Stimulated activated CD8-positive, alpha-beta memory T cell treated with anti-CD3 and anti-CD28 coated beads, Interleukin-15, amount 100 ng/mL, for 4 hours (primary cell): ENCODE data around the gene HHAT.
"Not testable (repeated sequence)": the region's sequence is repeated elsewhere in the genome, so short reads cannot be mapped to it uniquely, and the experiment has no call there.

Experiments
- DNase-seq, 2 donors: peaks; one replicate each; pipeline ENCODE4 v3.0.0-alpha.2; 2020; ENCODE audit warnings: low read depth in 2 of 2

HHAT gene

GRCh38 chr1:210397252-210397651 lies 68.5 kb downstream of the HHAT start:
- no peak for DNase-seq

DNA sequence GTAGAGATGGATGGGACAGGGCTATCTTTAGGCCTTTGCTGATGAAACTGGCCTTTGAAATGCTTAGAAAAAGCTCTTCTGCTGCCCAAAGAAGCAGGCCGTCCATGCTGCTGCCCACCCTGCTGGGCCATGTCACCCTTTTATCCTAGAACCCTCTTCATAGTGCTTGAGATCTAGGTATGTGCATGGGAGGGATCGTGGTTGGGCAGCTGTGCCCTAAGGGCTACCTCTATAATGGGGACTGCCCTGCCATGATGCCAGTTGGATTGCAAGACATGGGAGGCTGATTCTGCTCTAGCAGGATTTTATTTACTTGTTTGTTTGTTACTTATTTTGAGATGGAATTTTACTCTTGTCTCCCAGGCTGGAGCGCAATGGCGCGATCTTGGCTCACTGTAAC lies 69.0 kb downstream of the HHAT start:
- DNase-seq = no peak

DNA sequence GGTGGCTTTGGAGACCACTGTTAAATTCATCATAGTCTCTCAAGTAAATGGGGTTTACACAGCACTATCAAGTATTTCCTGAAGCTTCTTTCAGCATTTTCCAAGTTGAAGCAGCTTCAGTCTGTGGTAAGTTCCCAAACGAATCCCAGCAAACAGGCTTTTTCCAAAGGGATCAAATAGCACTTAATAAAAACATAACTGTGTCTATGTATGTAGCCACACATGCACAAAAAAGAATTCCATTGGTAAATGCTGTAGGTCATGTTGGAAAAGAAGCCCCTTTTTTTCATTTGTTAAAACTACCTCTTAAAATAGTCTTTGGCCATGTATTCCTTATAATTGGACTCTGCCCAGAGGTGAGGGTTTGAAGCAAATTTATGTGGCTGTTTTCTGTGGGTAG lies 69.8 kb downstream of the HHAT start:
- no peak for DNase-seq

DNA sequence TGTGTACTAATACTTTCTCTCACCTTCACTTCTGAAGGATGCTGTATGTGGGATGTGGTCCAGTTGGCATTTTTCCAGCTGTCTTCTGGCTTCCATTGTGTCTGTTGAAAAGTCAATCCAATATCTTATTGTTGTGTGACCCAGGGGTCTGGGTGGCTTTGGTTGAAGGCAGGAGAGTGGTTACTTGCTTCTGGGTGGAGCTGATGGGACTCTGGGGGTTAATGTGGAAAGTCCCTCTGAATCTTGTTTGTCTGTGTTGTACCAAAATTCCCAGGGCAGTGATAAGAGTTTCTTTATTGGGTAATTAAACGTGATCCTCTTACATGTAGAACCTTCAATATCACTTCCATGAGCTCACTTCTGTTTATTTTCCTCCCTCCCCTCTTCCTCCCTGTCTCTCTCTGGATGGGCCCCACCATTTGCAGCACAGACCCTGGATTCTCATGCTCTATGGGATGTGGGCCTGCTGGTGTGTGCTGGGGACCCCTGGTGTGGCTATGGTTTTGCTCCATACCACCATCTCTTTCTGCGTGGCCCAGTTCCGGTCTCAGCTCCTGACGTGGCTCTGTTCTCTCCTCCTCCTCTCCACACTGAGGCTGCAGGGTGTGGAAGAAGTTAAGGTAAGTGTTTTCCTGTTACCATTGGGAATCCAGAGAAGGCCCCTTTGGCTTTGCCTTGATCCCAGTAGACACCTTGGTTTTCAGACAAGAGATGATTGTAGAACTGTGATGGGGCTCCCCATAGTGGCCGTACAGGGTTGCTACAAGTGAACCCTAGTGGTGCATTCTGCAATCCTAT lies 71.5 kb downstream of the HHAT start:
- no peak for DNase-seq

GRCh38 chr1:210402560-210402959 lies 73.9 kb downstream of the HHAT start:
- no peak for DNase-seq

- DNase-seq = no peak
Observed at GRCh38 chr1:210405316-210405715, 76.6 kb downstream of the HHAT start.

- not testable (repeated sequence) for DNase-seq
Observed at GRCh38 chr1:210406341-210406740, 77.6 kb downstream of the HHAT start.

DNA sequence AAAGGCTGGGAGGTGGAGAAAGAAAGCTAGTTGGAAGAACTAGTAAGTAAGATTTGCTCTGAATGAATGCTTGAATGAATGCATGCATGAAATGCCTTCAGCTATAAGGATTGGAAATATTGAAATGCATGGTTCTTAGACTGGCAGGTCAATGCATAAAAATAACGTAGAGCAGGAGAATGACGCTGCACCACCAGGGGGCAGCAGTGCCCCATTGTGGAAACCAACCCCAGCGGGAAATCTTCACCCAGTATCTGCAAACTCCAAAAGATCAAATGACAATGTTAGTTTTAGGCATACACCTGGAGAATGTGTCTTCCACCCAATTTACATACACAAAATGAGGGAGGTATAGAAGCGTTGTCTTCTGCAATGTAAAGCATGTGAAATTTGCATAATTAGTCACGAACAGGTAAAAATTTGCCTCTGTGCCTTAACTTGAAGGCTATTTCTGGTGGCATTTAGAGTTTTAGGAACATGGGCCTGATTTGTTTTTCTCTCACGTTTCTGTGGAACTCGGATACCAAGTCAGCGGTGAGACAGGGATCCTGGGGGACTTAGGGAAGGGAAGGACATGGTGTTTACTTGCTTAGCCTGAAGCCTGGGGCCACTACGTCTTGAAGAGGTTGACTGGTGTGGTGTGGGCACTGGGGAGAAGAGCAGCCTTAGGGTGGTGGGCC lies 78.6 kb downstream of the HHAT start:
- DNase-seq = peak; percentile 26 to 28

GRCh38 chr1:210407887-210408252 lies 79.2 kb downstream of the HHAT start:
- DNase-seq = no peak

- DNase-seq = no peak
Observed at GRCh38 chr1:210412240-210412639, 83.5 kb downstream of the HHAT start.

- no peak for DNase-seq
Observed at GRCh38 chr1:210413951-210414350, 85.2 kb downstream of the HHAT start.

DNA sequence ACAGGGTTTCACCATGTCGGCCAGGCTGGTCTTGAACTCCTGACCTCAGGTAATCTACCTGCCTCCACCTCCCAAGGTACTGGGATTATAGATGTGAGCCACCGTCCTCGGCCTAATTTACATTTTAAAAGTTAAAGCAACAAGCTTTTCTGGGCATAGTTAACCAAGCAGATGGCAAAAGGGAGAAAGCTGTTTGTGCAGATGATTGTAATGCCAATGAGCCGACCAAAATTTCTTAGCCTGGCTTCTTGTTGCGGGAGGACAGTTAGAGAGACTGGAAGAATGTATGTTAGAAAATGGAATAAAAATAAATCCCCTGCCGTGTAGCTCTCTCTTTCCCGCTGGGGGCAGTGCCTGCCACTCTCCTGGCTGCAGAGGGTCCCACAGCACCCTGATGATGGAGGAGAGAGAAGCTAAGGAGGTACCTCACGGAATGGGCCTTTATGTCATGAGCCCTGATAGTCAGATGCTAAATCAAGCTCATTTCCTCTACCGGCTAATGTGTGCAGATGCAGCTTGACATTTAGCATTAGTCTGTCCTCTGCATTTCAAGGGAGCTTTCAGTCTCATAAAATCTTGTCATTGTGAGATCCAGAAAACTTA lies 87.2 kb downstream of the HHAT start:
- no peak for DNase-seq

DNA sequence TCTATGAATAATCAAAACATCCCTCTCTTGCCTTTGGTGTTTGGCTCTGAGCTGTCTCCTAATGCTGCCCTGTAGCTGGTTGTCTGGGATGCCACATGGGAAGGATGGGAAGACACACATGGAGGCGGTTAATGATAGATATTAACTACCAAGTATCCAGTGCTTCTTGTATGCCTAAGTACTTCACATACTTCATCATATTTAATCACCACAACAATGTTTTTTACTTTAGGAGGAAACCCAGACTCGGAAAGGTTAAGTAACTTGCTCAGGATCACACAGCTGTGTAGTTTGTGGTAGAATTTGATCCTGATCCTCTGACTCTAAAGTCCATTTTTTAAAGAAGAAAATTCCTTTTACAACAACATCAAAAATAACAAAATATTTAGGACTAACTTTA lies 88.0 kb downstream of the HHAT start:
- DNase-seq = no peak

- DNase-seq = no peak
Observed at GRCh38 chr1:210417881-210418280, 89.2 kb downstream of the HHAT start.

- DNase-seq = no peak
Observed at GRCh38 chr1:210418863-210419650, 90.4 kb downstream of the HHAT start.

DNA sequence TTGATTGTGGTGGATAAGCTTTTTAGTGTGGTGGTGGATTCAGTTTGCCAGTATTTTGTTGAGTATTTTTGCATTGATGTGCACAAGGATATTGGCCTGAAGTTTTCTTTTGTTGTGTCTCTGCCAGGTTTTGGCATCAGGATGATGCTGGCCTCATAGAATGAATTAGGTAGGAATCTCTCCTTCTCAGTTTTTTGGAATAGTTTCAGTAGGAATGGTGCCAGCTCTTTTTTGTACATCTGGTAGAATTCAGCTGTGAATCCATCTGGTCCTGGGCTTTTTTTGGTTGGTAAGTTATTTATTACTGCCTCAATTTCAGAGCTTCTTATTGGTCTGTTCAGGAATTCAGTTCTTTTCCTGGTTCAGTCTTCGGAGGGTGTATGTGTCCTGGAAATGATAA lies 98.0 kb downstream of the HHAT start:
- not testable (repeated sequence) for DNase-seq

GRCh38 chr1:210428696-210429095 lies 100.0 kb downstream of the HHAT start:
- no peak for DNase-seq

DNA sequence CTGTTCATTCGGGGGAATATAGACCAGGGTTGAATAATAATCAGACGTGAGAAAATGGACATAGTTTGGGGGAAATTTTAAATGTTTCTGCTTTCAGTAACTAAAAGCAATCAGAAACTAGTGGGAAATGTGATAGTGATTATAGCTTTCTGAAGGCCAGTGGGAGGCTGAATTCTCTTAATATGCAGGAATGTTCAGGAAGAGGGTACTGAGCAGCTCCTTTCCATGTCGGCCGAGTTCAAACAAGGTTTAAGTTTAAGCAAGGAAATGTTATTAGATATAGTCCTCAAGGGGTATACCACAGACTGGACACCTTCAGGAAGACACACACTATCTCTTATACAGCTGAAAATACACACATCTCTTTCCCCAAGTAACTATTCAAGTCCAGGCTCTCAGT lies 105.5 kb downstream of the HHAT start:
- DNase-seq = no peak

DNA sequence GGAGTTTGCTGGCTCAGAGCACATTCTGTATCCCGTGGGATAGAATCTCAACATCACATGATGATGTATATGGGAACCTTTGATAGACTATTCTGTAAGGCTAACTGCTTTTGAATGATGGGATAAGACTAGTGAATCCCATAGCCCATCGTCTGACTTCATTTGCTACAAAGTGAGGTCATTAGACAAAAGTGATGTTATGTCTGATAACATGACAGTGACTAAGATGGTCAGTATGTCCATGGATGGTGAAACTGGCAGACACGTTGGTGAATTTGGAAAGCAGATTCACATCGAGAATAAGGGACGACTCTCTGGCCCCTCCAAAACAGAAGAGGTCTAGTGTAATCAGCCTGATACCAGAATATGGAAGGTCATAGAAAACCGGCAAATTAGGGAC lies 108.4 kb downstream of the HHAT start:
- no peak for DNase-seq

DNA sequence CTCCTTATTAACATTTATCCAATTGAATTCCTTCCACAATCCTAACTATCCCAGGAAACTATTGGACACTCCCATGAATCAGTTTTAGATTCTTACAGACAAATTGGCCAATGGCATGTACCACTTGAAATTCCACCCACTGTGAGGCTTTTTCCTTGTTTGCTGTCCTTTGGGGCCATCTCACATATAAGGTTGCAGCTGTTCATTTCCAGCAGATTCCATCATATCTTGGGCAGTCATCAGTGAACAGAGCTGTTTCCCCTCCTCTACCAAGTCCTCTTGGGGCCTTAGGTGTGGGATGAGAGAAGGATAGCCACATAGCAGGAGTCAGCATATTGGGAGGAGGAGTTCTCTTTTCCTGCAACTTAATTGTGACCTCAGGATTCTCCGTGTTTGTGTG lies 109.1 kb downstream of the HHAT start:
- no peak for DNase-seq

DNA sequence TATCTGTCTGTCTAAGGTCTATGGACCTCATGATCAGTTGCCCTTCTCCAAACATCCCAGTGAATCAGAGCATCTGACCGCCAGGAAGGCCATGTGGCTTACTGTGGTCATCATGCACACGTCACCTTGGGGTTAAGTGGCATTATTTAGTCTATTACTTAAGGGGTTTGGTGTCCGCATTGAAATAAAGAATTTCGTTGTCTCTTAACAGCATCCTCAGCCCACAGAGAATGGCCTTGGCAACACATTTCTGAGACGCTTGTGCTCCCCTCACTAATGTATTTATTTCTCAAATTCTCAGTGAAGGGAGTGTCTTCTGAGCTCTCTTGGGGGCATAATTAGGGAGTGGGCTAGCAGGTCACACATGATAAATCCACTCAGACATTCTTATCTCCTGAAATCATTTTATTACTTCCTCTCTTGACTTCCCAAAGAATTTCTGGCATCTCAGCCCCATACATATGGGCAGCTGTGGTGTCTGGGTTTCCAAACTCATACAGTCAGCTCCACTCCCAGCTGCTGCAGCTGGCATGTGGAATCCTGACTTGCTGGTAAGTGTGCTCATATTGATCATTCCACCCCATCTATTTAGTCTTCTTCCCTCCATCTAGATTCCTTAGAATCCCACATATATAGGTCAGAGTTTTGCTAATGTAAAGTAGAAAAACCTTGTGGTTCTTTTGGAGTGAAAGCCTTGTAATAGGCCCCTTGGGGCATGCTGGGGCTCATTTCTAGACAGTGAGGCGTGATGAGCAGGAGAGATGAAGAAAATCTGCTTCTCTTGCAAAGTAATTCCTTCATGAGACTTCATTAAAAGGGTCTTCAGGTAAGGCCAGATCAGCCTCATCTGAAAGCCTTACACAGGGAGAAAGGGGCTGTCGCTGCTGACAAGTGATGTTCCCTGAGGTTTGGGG lies 110.5 kb downstream of the HHAT start:
- DNase-seq = no peak
